HEK293 (cell line): Measurements from ENCODE around the gene GSG1L.

Experiments
- CTCF ChIA-PET: fragments of 350-600 bp; formaldehyde crosslinking; extraction: SDS; loops from one replicate; lab custom pipeline; 2021; ENCODE audit warnings: antibody characterized with exemption; lab: Yijun Ruan, JAX
- POLR2A ChIA-PET: fragments of 300-600 bp; formaldehyde crosslinking; extraction: SDS; loops from one replicate; lab custom pipeline; 2020; ENCODE audit warnings: antibody characterized with exemption, inconsistent platforms; lab: Yijun Ruan, JAX
- H3K27ac ChIP-seq: fragments of 200-500 bp; sonication (Bioruptor generic); 2 replicates; pipeline ENCODE4 v1.5.1; 2014; ENCODE audit warnings: low read depth, low read length, control low read depth, inconsistent platforms; ENCODE audit errors: extremely low read depth
- H3K36me3 ChIP-seq, 2 experiments: fragments of 200-500 bp in 1 of 2; sonication (Bioruptor generic) in 1 of 2; 1 replicate in 1 of 2; 2 replicates in 1 of 2; pipeline ENCODE4 v1.5.1; 2014 to 2017; ENCODE audit warnings: inconsistent platforms in 2 of 2, low read length in 2 of 2; ENCODE audit not compliant: control insufficient read depth in 2 of 2, insufficient read depth in 1 of 2
- H3K4me1 ChIP-seq: fragments of 200-500 bp; sonication (Bioruptor generic); 2 replicates; pipeline ENCODE4 v1.5.1; 2014; ENCODE audit warnings: mild to moderate bottlenecking, low read length, inconsistent platforms; ENCODE audit not compliant: control insufficient read depth, insufficient read depth
- H3K4me3 ChIP-seq: 2 replicates; pipeline ENCODE4 v1.5.1; 2011; ENCODE audit warnings: low read depth, mild to moderate bottlenecking, control low read depth, low read length, moderate library complexity
- H3K9me3 ChIP-seq: fragments of 200-500 bp; sonication (Bioruptor generic); 2 replicates; pipeline ENCODE4 v1.5.1; 2014; ENCODE audit warnings: low read depth, low read length, inconsistent platforms; ENCODE audit not compliant: control insufficient read depth, insufficient read depth
- GLI4 ChIP-seq: fragments of 450-650 bp; formaldehyde crosslinking; IDR thresholded peaks from 2 replicates; pipeline ENCODE4 v1.5.1; 2016; ENCODE audit warnings: missing biosample characterization, missing genetic modification characterization
- GLIS1 ChIP-seq: fragments of 450-650 bp; formaldehyde crosslinking; IDR thresholded peaks from 2 replicates; pipeline ENCODE4 v1.5.1; 2016; ENCODE audit warnings: missing biosample characterization, missing genetic modification characterization
- IKZF3 ChIP-seq: fragments of 450-650 bp; IDR thresholded peaks from 2 replicates; pipeline ENCODE4 v1.5.0; 2018; ENCODE audit warnings: missing biosample characterization, mild to moderate bottlenecking, missing genetic modification characterization, moderate library complexity
- OSR2 ChIP-seq: fragments of 450-650 bp; formaldehyde crosslinking; IDR thresholded peaks from 2 replicates; pipeline ENCODE4 v1.5.1; 2016; ENCODE audit warnings: missing biosample characterization, missing genetic modification characterization
- SCRT2 ChIP-seq: fragments of 450-650 bp; formaldehyde crosslinking; IDR thresholded peaks from 2 replicates; pipeline ENCODE4 v1.5.1; 2016; ENCODE audit warnings: missing biosample characterization, missing genetic modification characterization
- TRIM28 ChIP-seq: IDR thresholded peaks from 2 replicates; pipeline ENCODE4 v1.6.1; 2011; ENCODE audit warnings: low read length, control low read depth, borderline replicate concordance
- ZBTB21 ChIP-seq: fragments of 450-650 bp; formaldehyde crosslinking; IDR thresholded peaks from 2 replicates; pipeline ENCODE4 v1.5.1; 2017; ENCODE audit warnings: missing biosample characterization, missing genetic modification characterization
- ZEB2 ChIP-seq: fragments of 450-650 bp; formaldehyde crosslinking; IDR thresholded peaks from 2 replicates; pipeline ENCODE4 v1.5.1; 2016; ENCODE audit warnings: missing biosample characterization, missing genetic modification characterization
- ZFHX2 ChIP-seq: fragments of 450-650 bp; formaldehyde crosslinking; conservative IDR thresholded peaks from 2 replicates; pipeline ENCODE4 v1.5.1; 2016; ENCODE audit warnings: missing biosample characterization, missing genetic modification characterization
- ZIC2 ChIP-seq: fragments of 450-650 bp; formaldehyde crosslinking; IDR thresholded peaks from 2 replicates; pipeline ENCODE4 v1.5.1; 2016; ENCODE audit warnings: missing biosample characterization, missing genetic modification characterization
- ZNF10 ChIP-seq: fragments of 450-650 bp; formaldehyde crosslinking; IDR thresholded peaks from 2 replicates; pipeline ENCODE4 v1.5.1; 2017; ENCODE audit warnings: missing biosample characterization, missing genetic modification characterization
- ZNF114 ChIP-seq: fragments of 450-650 bp; formaldehyde crosslinking; IDR thresholded peaks from 2 replicates; pipeline ENCODE4 v1.5.0; 2017; ENCODE audit warnings: missing biosample characterization, missing genetic modification characterization
- ZNF133 ChIP-seq: fragments of 450-650 bp; formaldehyde crosslinking; IDR thresholded peaks from 2 replicates; pipeline ENCODE4 v1.5.1; 2016; ENCODE audit warnings: missing biosample characterization, missing genetic modification characterization
- ZNF140 ChIP-seq: fragments of 450-650 bp; formaldehyde crosslinking; IDR thresholded peaks from 2 replicates; pipeline ENCODE4 v1.5.1; 2016; ENCODE audit warnings: missing biosample characterization, missing genetic modification characterization
- ZNF174 ChIP-seq: fragments of 450-650 bp; formaldehyde crosslinking; IDR thresholded peaks from 2 replicates; pipeline ENCODE4 v1.5.0; 2017; ENCODE audit warnings: missing biosample characterization, mild to moderate bottlenecking, missing genetic modification characterization
- ZNF2 ChIP-seq: fragments of 450-650 bp; formaldehyde crosslinking; IDR thresholded peaks from 2 replicates; pipeline ENCODE4 v1.5.1; 2016; ENCODE audit warnings: missing biosample characterization, missing genetic modification characterization
- ZNF211 ChIP-seq: fragments of 450-650 bp; formaldehyde crosslinking; IDR thresholded peaks from 2 replicates; pipeline ENCODE4 v1.5.1; 2016; ENCODE audit warnings: low read depth, missing biosample characterization, missing genetic modification characterization
- ZNF23 ChIP-seq: fragments of 450-650 bp; formaldehyde crosslinking; IDR thresholded peaks from 2 replicates; pipeline ENCODE4 v1.5.1; 2016; ENCODE audit warnings: missing biosample characterization, missing genetic modification characterization, borderline replicate concordance
- ZNF362 ChIP-seq: fragments of 450-650 bp; formaldehyde crosslinking; IDR thresholded peaks from 2 replicates; pipeline ENCODE4 v1.5.1; 2016; ENCODE audit warnings: missing biosample characterization, missing genetic modification characterization
- ZNF518A ChIP-seq: fragments of 450-650 bp; formaldehyde crosslinking; conservative IDR thresholded peaks from 2 replicates; pipeline ENCODE4 v1.5.1; 2016; ENCODE audit warnings: low read depth, missing biosample characterization, missing genetic modification characterization
- ZNF548 ChIP-seq: fragments of 450-650 bp; formaldehyde crosslinking; IDR thresholded peaks from 2 replicates; pipeline ENCODE4 v1.5.1; 2016; ENCODE audit warnings: missing biosample characterization, missing genetic modification characterization
- ZNF580 ChIP-seq: fragments of 450-650 bp; formaldehyde crosslinking; IDR thresholded peaks from 2 replicates; pipeline ENCODE4 v1.5.1; 2016; ENCODE audit warnings: missing biosample characterization, missing genetic modification characterization
- ZNF645 ChIP-seq: fragments of 450-650 bp; formaldehyde crosslinking; IDR thresholded peaks from 2 replicates; pipeline ENCODE4; 2016; ENCODE audit warnings: missing biosample characterization, missing genetic modification characterization
- ZNF677 ChIP-seq: fragments of 450-650 bp; IDR thresholded peaks from 2 replicates; pipeline ENCODE4 v1.5.0; 2018; ENCODE audit warnings: missing biosample characterization, mild to moderate bottlenecking, missing genetic modification characterization, moderate library complexity
- ZNF704 ChIP-seq: fragments of 450-650 bp; formaldehyde crosslinking; IDR thresholded peaks from 2 replicates; pipeline ENCODE4 v1.5.1; 2016; ENCODE audit warnings: missing biosample characterization, missing genetic modification characterization
- ZNF707 ChIP-seq: fragments of 450-650 bp; formaldehyde crosslinking; IDR thresholded peaks from 2 replicates; pipeline ENCODE4 v1.5.1; 2016; ENCODE audit warnings: missing biosample characterization, missing genetic modification characterization
- ZNF777 ChIP-seq: fragments of 450-650 bp; formaldehyde crosslinking; IDR thresholded peaks from 2 replicates; pipeline ENCODE4 v1.5.1; 2017; ENCODE audit warnings: missing biosample characterization, missing genetic modification characterization, borderline replicate concordance
- ZNF791 ChIP-seq: fragments of 450-650 bp; formaldehyde crosslinking; IDR thresholded peaks from 2 replicates; pipeline ENCODE4 v1.5.1; 2016; ENCODE audit warnings: missing biosample characterization, missing genetic modification characterization

The GSG1L gene

GRCh38 chr16:28067604-28068379 is 4.3 kb upstream of the GSG1L start:
- H3K9me3 ChIP-seq, result no peaks in the 10 kb centered on the region
- ChIA-PET CTCF (interaction anchor here (5.4 kb wide), 1 partner anchor 95 kb away, joined by 75 read pairs; no protein-coding TSS in a partner anchor), POLR2A (no interaction called here)
- H3K4me3 ChIP-seq, result no peak overlapping the region
- H3K27ac ChIP-seq, result no peak overlapping the region
- TF ChIP-seq ZNF211 (tag by site-specific recombination) (no peak), ZNF580 (tag by site-specific recombination) (no peak), ZNF707 (tag by site-specific recombination) (no peak), SCRT2 (tag by site-specific recombination) (no peak), IKZF3 (tag by site-specific recombination) (no peak), GLI4 (tag by site-specific recombination) (no peak), ZNF140 (tag by site-specific recombination) (no peak), ZFHX2 (no peak), ZNF791 (tag by site-specific recombination) (no peak), ZNF518A (tag by site-specific recombination) (no peak), ZNF174 (tag by site-specific recombination) (no peak), ZNF133 (tag by site-specific recombination) (no peak), ZNF23 (tag by site-specific recombination) (no peak)
- no peaks in the 10 kb centered on the region for H3K36me3 ChIP-seq
- no peaks in the 10 kb centered on the region; the same call in 1 of the 2 replicates for H3K4me1 ChIP-seq

- Histone ChIP-seq H3K4me1 (no peaks in the 10 kb centered on the region; the same call in 1 of the 2 replicates), H3K36me3 (no peaks in the 10 kb centered on the region), H3K9me3 (no peaks in the 10 kb centered on the region), H3K4me3 (no peak overlapping the region), H3K27ac (no peak overlapping the region)
- ChIA-PET POLR2A (no interaction called here), CTCF (interaction anchor here (0.6 to 1.7 kb wide), 5 partner anchors 12 to 433 kb away, joined by 3 to 7 read pairs (median 4); no protein-coding TSS in a partner anchor)
- TF ChIP-seq ZNF645, result no peak
- no peak for TF ChIP-seq ZIC2 (tag by site-specific recombination)
- TF ChIP-seq ZNF362 (tag by site-specific recombination), result no peak
- no peak for TF ChIP-seq ZNF704 (tag by site-specific recombination)
- no peak for TF ChIP-seq ZNF548 (tag by site-specific recombination)
- no peak for TF ChIP-seq ZNF10 (tag by site-specific recombination)
- no peak for TF ChIP-seq ZEB2 (tag by site-specific recombination)
- TF ChIP-seq ZNF2 (tag by site-specific recombination), result no peak
- TF ChIP-seq OSR2 (tag by site-specific recombination), result no peak
- no peak for TF ChIP-seq TRIM28
- no peak for TF ChIP-seq ZNF114 (tag by site-specific recombination)
- no peak for TF ChIP-seq ZNF677 (tag by site-specific recombination)
- TF ChIP-seq ZBTB21 (tag by site-specific recombination), result no peak
- TF ChIP-seq ZNF777 (tag by site-specific recombination), result no peak
- TF ChIP-seq GLIS1, result no peak
These were observed 1.3 kb upstream of the GSG1L start for GRCh38 chr16:28064706-28065249.
